Measurements from ENCODE around the gene SLC2A1. TPM values are rescaled to one million over a fixed set of nuclear protein-coding genes. Genes with fewer than 3 reads are reported as not detected.

SLC2A1 gene
- total and polyA plus RNA-seq, 2 experiments from 2014 or later = 271 to 301 TPM

DNA sequence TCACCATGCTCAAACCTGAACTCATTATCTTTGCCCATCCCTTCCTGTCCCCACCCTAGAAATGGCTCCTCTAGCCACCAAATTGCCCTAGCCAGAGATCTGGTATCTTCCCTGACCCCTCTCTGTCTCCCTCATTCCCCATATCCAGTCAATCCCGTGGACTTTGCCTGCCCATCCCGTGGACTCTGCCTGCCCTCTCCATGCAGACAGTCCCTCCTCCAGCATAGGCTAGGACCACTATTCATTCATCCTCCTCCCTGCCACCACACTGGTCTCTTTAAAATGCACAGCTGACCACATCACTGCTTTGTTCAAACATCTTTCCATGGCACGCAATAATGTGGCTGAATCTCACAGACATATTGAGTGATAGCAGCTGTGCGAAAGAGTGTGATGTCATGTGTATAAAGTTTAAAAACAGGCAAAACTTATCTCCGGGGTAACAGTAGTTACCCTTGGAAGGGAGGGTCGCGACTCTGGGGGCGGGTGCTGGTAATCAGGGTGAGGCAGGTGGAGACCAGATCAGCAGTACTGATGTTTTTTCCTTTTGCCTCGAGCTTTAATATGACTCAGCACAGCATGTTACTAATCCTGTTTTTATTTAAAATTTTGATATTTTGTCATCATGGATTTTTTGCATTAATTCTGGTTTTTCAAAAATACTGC is 4.8 kb upstream of the SLC2A1 start:
- Histone ChIP-seq H3K27me3 (no peaks in the 10 kb centered on the region), H3K9me3 (ENCODE audit: low read depth) (no peaks in the 10 kb centered on the region), H2AFZ (no peak overlapping the region), H3K4me1 (ENCODE audit: insufficient read depth) (peaks cover 38% of the 10 kb centered on the region), H3K4me2 (peak overlapping the region; percentile 45), H3K79me2 (peaks cover 4% of the 10 kb centered on the region), H3K27ac (peak overlapping the region; percentile 65), H3K4me3 (no peak overlapping the region), H3K36me3 (replicated peaks; ENCODE audit: insufficient read depth, low read depth) (no peaks in the 10 kb centered on the region), H3K9me2 (replicated peaks; ENCODE audit: insufficient read depth) (no peaks in the 10 kb centered on the region), H4K20me1 (ENCODE audit: insufficient read depth, poor library complexity, severe bottlenecking) (no peaks in the 10 kb centered on the region)
- 23% methylated on average over 9 of the region's 9 CpGs for WGBS (ENCODE audit: low lambda C conversion rate, missing lambda C conversion rate)
- TF ChIP-seq CTCF (IDR thresholded peaks at IDR 0.05; ENCODE audit: poor library complexity) (no peak), EZH2 (IDR thresholded peaks at IDR 0.05; ENCODE audit: borderline replicate concordance) (no peak), EZH2phosphoT487 (IDR thresholded peaks at IDR 0.05; ENCODE audit: low read depth, severe bottlenecking, unreplicated experiment) (no peak)
- DNase-seq (ENCODE audit: low spot score) = no peak

GRCh38 chr1:42962641-42963377 is 4.1 kb upstream of the SLC2A1 start:
- Histone ChIP-seq H3K79me2 (peaks cover 5% of the 10 kb centered on the region), H3K4me1 (ENCODE audit: insufficient read depth) (peaks cover 38% of the 10 kb centered on the region), H3K9me2 (replicated peaks; ENCODE audit: insufficient read depth) (no peaks in the 10 kb centered on the region), H3K4me3 (no peak overlapping the region), H4K20me1 (ENCODE audit: insufficient read depth, poor library complexity, severe bottlenecking) (peaks cover 1% of the 10 kb centered on the region), H3K27ac (peak overlapping the region; percentile 81), H3K36me3 (replicated peaks; ENCODE audit: insufficient read depth, low read depth) (no peaks in the 10 kb centered on the region), H3K4me2 (peak overlapping the region; percentile 45), H3K9me3 (ENCODE audit: low read depth) (no peaks in the 10 kb centered on the region), H3K27me3 (no peaks in the 10 kb centered on the region), H2AFZ (no peak overlapping the region)
- TF ChIP-seq EZH2 (IDR thresholded peaks at IDR 0.05; ENCODE audit: borderline replicate concordance) = no peak
- no peak for TF ChIP-seq CTCF (IDR thresholded peaks at IDR 0.05; ENCODE audit: poor library complexity)
- TF ChIP-seq EZH2phosphoT487 (IDR thresholded peaks at IDR 0.05; ENCODE audit: low read depth, severe bottlenecking, unreplicated experiment) = no peak
- WGBS (ENCODE audit: low lambda C conversion rate, missing lambda C conversion rate) = 30% methylated on average over 12 of the region's 13 CpGs
- DNase-seq (ENCODE audit: low spot score) = peak; percentile 78

GRCh38 chr1:42961312-42962091 is 2.8 kb upstream of the SLC2A1 start:
- no peaks in the 10 kb centered on the region for H3K27me3 ChIP-seq
- H3K4me3 ChIP-seq = no peak overlapping the region
- no peak for DNase-seq (ENCODE audit: low spot score)
- H3K79me2 ChIP-seq = peaks cover 18% of the 10 kb centered on the region
- H3K9me2 ChIP-seq (replicated peaks; ENCODE audit: insufficient read depth) = no peaks in the 10 kb centered on the region
- H3K4me2 ChIP-seq = peak overlapping the region; percentile 45
- H3K4me1 ChIP-seq (ENCODE audit: insufficient read depth) = peaks cover 33% of the 10 kb centered on the region
- H3K9me3 ChIP-seq (ENCODE audit: low read depth) = no peaks in the 10 kb centered on the region
- no peaks in the 10 kb centered on the region for H3K36me3 ChIP-seq (replicated peaks; ENCODE audit: insufficient read depth, low read depth)
- peak overlapping the region; percentile 81 for H3K27ac ChIP-seq
- H4K20me1 ChIP-seq (ENCODE audit: insufficient read depth, poor library complexity, severe bottlenecking) = peaks cover 14% of the 10 kb centered on the region
- no peak overlapping the region for H2AFZ ChIP-seq
- 45% methylated on average over 6 of the region's 6 CpGs for WGBS (ENCODE audit: low lambda C conversion rate, missing lambda C conversion rate)
- TF ChIP-seq EZH2phosphoT487 (IDR thresholded peaks at IDR 0.05; ENCODE audit: low read depth, severe bottlenecking, unreplicated experiment) = peak; percentile 61
- TF ChIP-seq CTCF (IDR thresholded peaks at IDR 0.05; ENCODE audit: poor library complexity) = no peak
